IMR-90 (cell line): Measurements from ENCODE around the gene KIFC3. TPM values are rescaled to one million over a fixed set of nuclear protein-coding genes. Genes with fewer than 3 reads are reported as not detected.

ENCODE experiments used
- ATAC-seq: fragments of 200-7000 bp; cut with Tn5 transposase; 2 replicates; pipeline ENCODE4 v1.9.1; 2020; ENCODE audit warnings: low read depth, mild to moderate bottlenecking, moderate library complexity
- BruUV-seq: library from RNA; stranded (reverse); fragments of 400-500 nt; replicated peaks from 2 replicates; lab custom pipeline; 2021; lab: Mats Ljungman, UMichigan
- CTCF ChIA-PET: fragments of 300-600 bp; formaldehyde crosslinking; extraction: SDS; loops from one replicate; lab custom pipeline; 2021; ENCODE audit warnings: antibody characterized with exemption; lab: Yijun Ruan, JAX
- POLR2A ChIA-PET: fragments of 300-600 bp; sonication (Branson Sonifier 250); formaldehyde crosslinking; loops from one replicate; lab custom pipeline; 2022; ENCODE audit warnings: antibody characterized with exemption; ENCODE audit not compliant: unreplicated experiment; lab: Charles Lee
- DNase-seq: peaks from one replicate; pipeline ENCODE4 v3.0.0; 2013
- H2AFZ ChIP-seq: replicated peaks from 2 replicates; pipeline ENCODE3; 2013; ENCODE audit warnings: low read length, mild to moderate bottlenecking; ENCODE audit not compliant: poor library complexity
- H2AK5ac ChIP-seq: 2 replicates; pipeline ENCODE4 v1.6.1; 2013; ENCODE audit warnings: low read depth, low read length, inconsistent platforms
- H2AK9ac ChIP-seq: replicated peaks from 2 replicates; pipeline ENCODE3; 2013; ENCODE audit warnings: mild to moderate bottlenecking, low read depth, low read length, moderate library complexity; ENCODE audit not compliant: poor library complexity
- H2BK120ac ChIP-seq: 2 replicates; pipeline ENCODE4 v1.6.1; 2013; ENCODE audit warnings: low read depth, low read length, inconsistent platforms
- H2BK15ac ChIP-seq: 3 replicates; pipeline ENCODE4 v1.6.1; 2013; ENCODE audit warnings: low read depth, low read length, inconsistent platforms
- H2BK20ac ChIP-seq: 2 replicates; pipeline ENCODE4 v1.6.1; 2013; ENCODE audit warnings: low read depth, mild to moderate bottlenecking, inconsistent platforms, low read length, moderate library complexity
- H2BK5ac ChIP-seq: 2 replicates; pipeline ENCODE4 v1.6.1; 2013; ENCODE audit warnings: mild to moderate bottlenecking, low read depth, low read length, inconsistent platforms; ENCODE audit not compliant: poor library complexity, severe bottlenecking
- H3K14ac ChIP-seq: replicated peaks from 2 replicates; pipeline ENCODE4 v1.6.1; 2013; ENCODE audit warnings: low read depth, low read length, inconsistent platforms
- H3K18ac ChIP-seq: 2 replicates; pipeline ENCODE4 v1.6.1; 2013; ENCODE audit warnings: low read depth, low read length, control low read depth
- H3K23ac ChIP-seq: 2 replicates; pipeline ENCODE4 v1.6.1; 2013; ENCODE audit warnings: low read depth, low read length, inconsistent platforms
- H3K27ac ChIP-seq: 2 replicates; pipeline ENCODE4 v1.5.1; 2013; ENCODE audit warnings: mild to moderate bottlenecking, control low read depth, low read length; ENCODE audit not compliant: insufficient read depth
- H3K27me3 ChIP-seq: 2 replicates; pipeline ENCODE4 v1.6.1; 2013; ENCODE audit warnings: low read length; ENCODE audit not compliant: control insufficient read depth, insufficient read depth
- H3K36me3 ChIP-seq: 2 replicates; pipeline ENCODE4 v1.6.1; 2013; ENCODE audit warnings: low read length, mixed read lengths; ENCODE audit not compliant: control insufficient read depth, insufficient read depth
- H3K4ac ChIP-seq: 2 replicates; pipeline ENCODE4 v1.6.1; 2013; ENCODE audit warnings: low read depth, low read length, inconsistent platforms
- H3K4me1 ChIP-seq: 2 replicates; pipeline ENCODE4 v1.6.1; 2013; ENCODE audit warnings: low read length, mixed read lengths; ENCODE audit not compliant: control insufficient read depth, insufficient read depth
- H3K4me2 ChIP-seq: 2 replicates; pipeline ENCODE4 v1.6.1; 2013; ENCODE audit warnings: low read depth, mild to moderate bottlenecking, control low read depth, low read length, moderate library complexity
- H3K4me3 ChIP-seq: 2 replicates; pipeline ENCODE4 v1.5.1; 2013; ENCODE audit warnings: low read depth, mild to moderate bottlenecking, control low read depth, low read length, moderate library complexity; ENCODE audit not compliant: insufficient read depth
- H3K56ac ChIP-seq: 2 replicates; pipeline ENCODE4 v1.6.1; 2013; ENCODE audit warnings: low read length, inconsistent platforms; ENCODE audit not compliant: insufficient read depth; ENCODE audit errors: extremely low read depth
- H3K79me1 ChIP-seq, 2 experiments: 2 replicates each; pipeline ENCODE4 v1.6.1; 2013; ENCODE audit warnings: low read length in 2 of 2, inconsistent platforms in 1 of 2, low read depth in 1 of 2
- H3K9ac ChIP-seq: 2 replicates; pipeline ENCODE4 v1.6.1; 2013; ENCODE audit warnings: low read depth, low read length, control low read depth
- H3K9me1 ChIP-seq: 2 replicates; pipeline ENCODE4 v1.6.1; 2013; ENCODE audit warnings: low read length, inconsistent platforms; ENCODE audit not compliant: insufficient read depth
- H3K9me3 ChIP-seq: 2 replicates; pipeline ENCODE4 v1.6.1; 2013; ENCODE audit warnings: low read length; ENCODE audit not compliant: control insufficient read depth, insufficient read depth
- H4K20me1 ChIP-seq: 2 replicates; pipeline ENCODE4 v1.6.1; 2013; ENCODE audit warnings: low read length, inconsistent platforms; ENCODE audit not compliant: insufficient read depth
- H4K5ac ChIP-seq: 2 replicates; pipeline ENCODE4 v1.6.1; 2013; ENCODE audit warnings: mild to moderate bottlenecking, low read depth, low read length, control low read depth
- H4K8ac ChIP-seq, 2 experiments: 2 replicates each; pipeline ENCODE4 v1.6.1; 2013; ENCODE audit warnings: low read depth in 2 of 2, low read length in 2 of 2, control low read depth in 1 of 2, inconsistent platforms in 1 of 2
- H4K91ac ChIP-seq: 2 replicates; pipeline ENCODE4 v1.6.1; 2013; ENCODE audit warnings: low read depth, low read length, inconsistent platforms; ENCODE audit not compliant: insufficient read depth
- FOS ChIP-seq: fragments of 150-350 bp; IDR thresholded peaks from 2 replicates; pipeline ENCODE4 v1.6.1; 2016; ENCODE audit warnings: low read depth, low read length
- MAZ ChIP-seq: IDR thresholded peaks from 2 replicates; pipeline ENCODE4 v1.6.1; 2012; ENCODE audit warnings: low read depth, mild to moderate bottlenecking, low read length, improper control_type of control experiment, moderate library complexity, borderline replicate concordance
- MXI1 ChIP-seq: IDR thresholded peaks from 2 replicates; pipeline ENCODE4 v1.6.1; 2012; ENCODE audit warnings: low read depth, mild to moderate bottlenecking, low read length, moderate library complexity, borderline replicate concordance
- USF2 ChIP-seq: fragments of 150-350 bp; IDR thresholded peaks from 2 replicates; pipeline ENCODE4 v1.6.1; 2017; ENCODE audit warnings: mild to moderate bottlenecking, antibody characterized with exemption, low read length, low read depth
- WGBS, 2 experiments: methylation state at CpG; one replicate each; pipeline versions ENCODE4 v1.1.5 to v1.1.7; 2013; ENCODE audit warnings: missing lambda C conversion rate in 2 of 2; ENCODE audit not compliant: insufficient read length in 1 of 2; ENCODE audit errors: extremely low coverage in 2 of 2; 5-methylcytosine and 5-hydroxymethylcytosine counted together
- dilution Hi-C: fragments of 300-500 bp; cut with HindIII; formaldehyde crosslinking; loops from one replicate; pipeline ENCODE4 v1.14.3; 2018; ENCODE audit warnings: low sequenced_read_pairs; ENCODE audit not compliant: unreplicated experiment
- in situ Hi-C: fragments of 300-500 bp; cut with MboI; formaldehyde crosslinking; loops from 3 replicates; pipeline ENCODE4 v1.14.3; 2019; ENCODE audit warnings: low sequenced_read_pairs, inconsistent platforms, mixed read lengths
- intact Hi-C: fragments of 100-400 bp; cut with micrococcal nuclease; formaldehyde crosslinking; loops from 2 replicates; pipeline ENCODE4 v1.10.0; 2022
- polyA plus RNA-seq, 3 experiments: library from polyadenylated mRNA; depleted of rRNA; stranded (reverse); fragments of >200 nt; gene quantifications; 2 replicates each; pipeline ENCODE4 v1.2.3, GENCODE V29; 2012; ENCODE audit warnings: low replicate concordance in 1 of 3
- total RNA-seq: library from RNA; depleted of rRNA; stranded (reverse); fragments of >200 nt; gene quantifications from 2 replicates; pipeline ENCODE4 v1.2.3, GENCODE V29; 2012
- TF ChIP-seq, protein P1 (sequence below): conservative IDR thresholded peaks from 2 replicates; pipeline ENCODE4 v1.5.1; 2012; ENCODE audit warnings: mild to moderate bottlenecking, low read depth, low read length, improper control_type of control experiment

Gene KIFC3
- total and polyA plus RNA-seq, 2 of the 4 experiments (the other 2 are of a cell fraction), result 48.6 to 62.5 TPM

GRCh38 chr16:57824888-57825287 is 22.6 kb upstream of the KIFC3 start:
- no peak overlapping the region for H2AK5ac ChIP-seq
- H4K20me1 ChIP-seq, result no peaks in the 10 kb centered on the region
- H4K5ac ChIP-seq, result no peak overlapping the region
- H3K4ac ChIP-seq, result no peak overlapping the region
- no peaks in the 10 kb centered on the region for H3K9me3 ChIP-seq
- DNase-seq (no peak), ATAC-seq (no peak)
- H4K8ac ChIP-seq, result no peak overlapping the region
- no CpG with 5 or more reads among the region's 2 CpGs for WGBS, 2 experiments
- no peak overlapping the region for H2BK15ac ChIP-seq
- intact Hi-C loops (no loop called here), dilution Hi-C loops (no loop called here), in situ Hi-C loops (no loop called here)
- no peak overlapping the region for H3K18ac ChIP-seq
- no peak overlapping the region for H2AFZ ChIP-seq
- no peaks in the 10 kb centered on the region for H3K36me3 ChIP-seq
- no peak overlapping the region for H3K14ac ChIP-seq
- H3K4me3 ChIP-seq, result no peak overlapping the region
- no peak for TF ChIP-seq MXI1
- no peak for TF ChIP-seq USF2
- TF ChIP-seq, protein P1, sequence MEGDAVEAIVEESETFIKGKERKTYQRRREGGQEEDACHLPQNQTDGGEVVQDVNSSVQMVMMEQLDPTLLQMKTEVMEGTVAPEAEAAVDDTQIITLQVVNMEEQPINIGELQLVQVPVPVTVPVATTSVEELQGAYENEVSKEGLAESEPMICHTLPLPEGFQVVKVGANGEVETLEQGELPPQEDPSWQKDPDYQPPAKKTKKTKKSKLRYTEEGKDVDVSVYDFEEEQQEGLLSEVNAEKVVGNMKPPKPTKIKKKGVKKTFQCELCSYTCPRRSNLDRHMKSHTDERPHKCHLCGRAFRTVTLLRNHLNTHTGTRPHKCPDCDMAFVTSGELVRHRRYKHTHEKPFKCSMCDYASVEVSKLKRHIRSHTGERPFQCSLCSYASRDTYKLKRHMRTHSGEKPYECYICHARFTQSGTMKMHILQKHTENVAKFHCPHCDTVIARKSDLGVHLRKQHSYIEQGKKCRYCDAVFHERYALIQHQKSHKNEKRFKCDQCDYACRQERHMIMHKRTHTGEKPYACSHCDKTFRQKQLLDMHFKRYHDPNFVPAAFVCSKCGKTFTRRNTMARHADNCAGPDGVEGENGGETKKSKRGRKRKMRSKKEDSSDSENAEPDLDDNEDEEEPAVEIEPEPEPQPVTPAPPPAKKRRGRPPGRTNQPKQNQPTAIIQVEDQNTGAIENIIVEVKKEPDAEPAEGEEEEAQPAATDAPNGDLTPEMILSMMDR, result no peak
- TF ChIP-seq MAZ, result no peak
- TF ChIP-seq FOS, result no peak
- no peak overlapping the region for H4K91ac ChIP-seq
- peaks cover 37% of the 10 kb centered on the region for H3K27me3 ChIP-seq
- H3K23ac ChIP-seq, result no peak overlapping the region
- ChIA-PET POLR2A (no interaction called here), CTCF (no interaction called here)
- H3K4me1 ChIP-seq, result no peaks in the 10 kb centered on the region; the same call in 1 of the 2 replicates
- no peak overlapping the region for H2BK5ac ChIP-seq
- H3K9ac ChIP-seq, result no peak overlapping the region
- no peak overlapping the region for H3K27ac ChIP-seq
- no peaks in the 10 kb centered on the region for H3K79me1 ChIP-seq
- no TSS peak for BruUV-seq
- peak overlapping the region; percentile 48 for H2AK9ac ChIP-seq
- no peak overlapping the region for H3K4me2 ChIP-seq
- H3K9me1 ChIP-seq, result peaks cover 11% of the 10 kb centered on the region; the same call in 1 of the 2 replicates
- no peak overlapping the region for H2BK120ac ChIP-seq
- H2BK20ac ChIP-seq, result no peak overlapping the region
- H3K56ac ChIP-seq, result no peak overlapping the region
